ENCODE data around the gene ZC3H11A. TPM values are rescaled to one million over a fixed set of nuclear protein-coding genes. Genes with fewer than 3 reads are reported as not detected.

Gene ZC3H11A
- total RNA-seq, 1 experiment from 2014 or later = 75.2 TPM

DNA sequence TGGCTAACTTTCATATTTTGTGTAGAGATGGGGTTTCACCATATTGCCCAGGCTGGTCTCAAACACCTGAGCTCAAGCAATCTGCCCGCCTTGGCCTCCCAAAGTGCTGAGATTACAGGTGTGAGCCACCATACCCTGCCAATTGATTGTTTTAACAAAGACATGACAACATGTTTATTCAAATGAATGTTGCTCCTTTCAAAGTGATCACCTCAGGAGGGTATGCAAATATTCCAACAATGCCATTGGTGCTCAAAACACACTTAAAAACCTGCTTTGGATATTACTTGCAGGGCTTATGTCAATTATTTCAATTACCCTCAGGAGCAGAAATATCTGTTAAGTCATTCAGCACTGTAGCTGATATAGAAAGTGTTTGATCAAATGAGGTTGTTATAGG, 22.6 kb upstream of the ZC3H11A start (continued):
- TF ChIP-seq TEAD4 (CRISPR knock-in tag; IDR thresholded peaks at IDR 0.05) = no peak
- TF ChIP-seq, protein P1, sequence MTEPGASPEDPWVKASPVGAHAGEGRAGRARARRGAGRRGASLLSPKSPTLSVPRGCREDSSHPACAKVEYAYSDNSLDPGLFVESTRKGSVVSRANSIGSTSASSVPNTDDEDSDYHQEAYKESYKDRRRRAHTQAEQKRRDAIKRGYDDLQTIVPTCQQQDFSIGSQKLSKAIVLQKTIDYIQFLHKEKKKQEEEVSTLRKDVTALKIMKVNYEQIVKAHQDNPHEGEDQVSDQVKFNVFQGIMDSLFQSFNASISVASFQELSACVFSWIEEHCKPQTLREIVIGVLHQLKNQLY (CRISPR knock-in tag; IDR thresholded peaks at IDR 0.05) = no peak
- TF ChIP-seq FOXJ3 (CRISPR knock-in tag; IDR thresholded peaks at IDR 0.05; ENCODE audit: borderline replicate concordance) = no peak
- TF ChIP-seq MYBL2 (CRISPR knock-in tag; IDR thresholded peaks at IDR 0.05) = no peak
- TF ChIP-seq CREM (CRISPR knock-in tag; IDR thresholded peaks at IDR 0.05) = no peak

DNA sequence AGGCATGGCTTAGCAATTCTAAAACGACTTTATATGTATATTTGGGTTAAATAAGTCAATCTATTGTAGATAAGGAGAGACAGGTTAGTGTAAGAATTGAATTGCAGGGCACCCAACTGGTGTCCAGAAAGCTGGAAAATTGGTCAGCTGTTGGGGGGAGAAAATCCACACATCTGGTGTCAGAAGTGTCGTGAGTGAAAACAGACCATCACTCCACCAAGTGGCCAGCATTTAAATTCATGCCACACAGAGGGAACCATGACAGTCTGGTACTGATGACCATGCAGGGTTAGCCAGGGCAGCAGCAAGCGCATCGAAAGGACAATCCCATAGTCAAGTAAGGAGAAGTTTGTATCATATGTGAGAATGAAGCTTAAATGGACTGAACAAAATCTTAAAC, 18.8 kb upstream of the ZC3H11A start:
- POLR2A ChIA-PET = no interaction called here
- TF ChIP-seq, protein P2, sequence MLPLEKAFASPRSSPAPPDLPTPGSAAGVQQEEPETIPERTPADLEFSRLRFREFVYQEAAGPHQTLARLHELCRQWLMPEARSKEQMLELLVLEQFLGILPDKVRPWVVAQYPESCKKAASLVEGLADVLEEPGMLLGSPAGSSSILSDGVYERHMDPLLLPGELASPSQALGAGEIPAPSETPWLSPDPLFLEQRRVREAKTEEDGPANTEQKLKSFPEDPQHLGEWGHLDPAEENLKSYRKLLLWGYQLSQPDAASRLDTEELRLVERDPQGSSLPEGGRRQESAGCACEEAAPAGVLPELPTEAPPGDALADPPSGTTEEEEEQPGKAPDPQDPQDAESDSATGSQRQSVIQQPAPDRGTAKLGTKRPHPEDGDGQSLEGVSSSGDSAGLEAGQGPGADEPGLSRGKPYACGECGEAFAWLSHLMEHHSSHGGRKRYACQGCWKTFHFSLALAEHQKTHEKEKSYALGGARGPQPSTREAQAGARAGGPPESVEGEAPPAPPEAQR (CRISPR knock-in tag; IDR thresholded peaks at IDR 0.05) = no peak
- no peak for TF ChIP-seq ETV6 (CRISPR knock-in tag; IDR thresholded peaks at IDR 0.05)
- Mint-ChIP-seq H3K27ac (no peak overlapping the region), H3K4me1 (peaks cover 9% of the 10 kb centered on the region; the same call in 1 of the 2 replicates), H3K36me3 (no peaks in the 10 kb centered on the region), H3K9me3 (no peaks in the 10 kb centered on the region), H3K4me3 (no peak overlapping the region), H3K27me3 (ENCODE audit: low read depth) (no peaks in the 10 kb centered on the region; the same call in 1 of the 2 replicates)
- DNase-seq (ENCODE audit: low spot score) (no peak), ATAC-seq (no peak)
- CTCF ChIA-PET = no interaction called here

DNA sequence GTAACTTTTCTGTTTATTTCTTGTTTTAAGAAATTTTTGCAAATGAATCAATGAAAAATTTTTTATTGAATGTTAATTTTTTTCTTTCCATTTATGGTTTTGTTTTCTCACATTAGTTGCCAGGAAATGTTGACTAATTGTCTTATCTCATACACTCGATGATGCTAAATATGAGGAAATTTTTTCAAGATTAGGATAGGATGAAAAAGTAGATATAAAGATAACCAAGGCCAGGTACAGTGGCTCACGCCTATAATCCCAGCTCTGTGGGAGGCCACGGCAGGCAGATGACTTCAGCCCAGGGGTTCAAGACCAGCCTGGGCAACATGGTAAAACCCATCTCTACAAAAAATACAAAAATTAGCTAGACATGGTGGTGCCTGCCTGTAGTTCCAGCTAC, 17.8 kb upstream of the ZC3H11A start:
- POLR2A ChIA-PET = interaction anchor here (0.5 kb wide), 1 partner anchor 45 kb away, joined by 3 read pairs; no protein-coding TSS in a partner anchor
- CTCF ChIA-PET = no interaction called here

DNA sequence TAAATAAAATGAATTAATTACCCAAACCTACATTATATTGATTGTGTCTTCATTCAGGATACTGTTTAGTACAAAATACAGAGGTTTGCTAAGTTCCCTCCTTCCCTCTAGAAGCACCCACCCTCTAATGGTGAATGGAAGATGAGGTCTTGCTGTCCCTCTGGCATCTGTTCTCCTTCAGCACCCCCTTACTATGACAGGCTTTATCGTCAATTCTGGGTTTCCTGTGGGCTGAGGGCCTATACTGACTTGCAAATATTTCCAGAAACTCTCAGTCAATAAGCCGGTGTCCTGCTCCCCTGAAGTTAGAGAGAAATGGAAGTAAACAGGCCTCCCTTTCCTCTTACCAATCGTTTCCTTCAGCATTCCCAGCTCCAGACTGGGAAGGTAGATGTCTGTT, 17.3 kb upstream of the ZC3H11A start:
- ChIA-PET POLR2A (no interaction called here), CTCF (no interaction called here)
- Mint-ChIP-seq H3K27ac (no peak overlapping the region), H3K4me3 (no peak overlapping the region), H3K4me1 (no peaks in the 10 kb centered on the region), H3K27me3 (ENCODE audit: low read depth) (no peaks in the 10 kb centered on the region; the same call in 1 of the 2 replicates), H3K9me3 (no peaks in the 10 kb centered on the region), H3K36me3 (no peaks in the 10 kb centered on the region)
- DNase-seq (ENCODE audit: low spot score) (no peak), ATAC-seq (no peak)
- TF ChIP-seq, protein P3, sequence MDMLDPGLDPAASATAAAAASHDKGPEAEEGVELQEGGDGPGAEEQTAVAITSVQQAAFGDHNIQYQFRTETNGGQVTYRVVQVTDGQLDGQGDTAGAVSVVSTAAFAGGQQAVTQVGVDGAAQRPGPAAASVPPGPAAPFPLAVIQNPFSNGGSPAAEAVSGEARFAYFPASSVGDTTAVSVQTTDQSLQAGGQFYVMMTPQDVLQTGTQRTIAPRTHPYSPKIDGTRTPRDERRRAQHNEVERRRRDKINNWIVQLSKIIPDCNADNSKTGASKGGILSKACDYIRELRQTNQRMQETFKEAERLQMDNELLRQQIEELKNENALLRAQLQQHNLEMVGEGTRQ (CRISPR knock-in tag; IDR thresholded peaks at IDR 0.05) = no peak
- no peak for TF ChIP-seq IRF2 (CRISPR knock-in tag; IDR thresholded peaks at IDR 0.05; ENCODE audit: borderline replicate concordance, low read depth)
- TF ChIP-seq, protein P4, sequence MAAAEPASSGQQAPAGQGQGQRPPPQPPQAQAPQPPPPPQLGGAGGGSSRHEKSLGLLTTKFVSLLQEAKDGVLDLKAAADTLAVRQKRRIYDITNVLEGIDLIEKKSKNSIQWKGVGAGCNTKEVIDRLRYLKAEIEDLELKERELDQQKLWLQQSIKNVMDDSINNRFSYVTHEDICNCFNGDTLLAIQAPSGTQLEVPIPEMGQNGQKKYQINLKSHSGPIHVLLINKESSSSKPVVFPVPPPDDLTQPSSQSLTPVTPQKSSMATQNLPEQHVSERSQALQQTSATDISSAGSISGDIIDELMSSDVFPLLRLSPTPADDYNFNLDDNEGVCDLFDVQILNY (CRISPR knock-in tag; IDR thresholded peaks at IDR 0.05) = no peak
- TF ChIP-seq, protein P5, sequence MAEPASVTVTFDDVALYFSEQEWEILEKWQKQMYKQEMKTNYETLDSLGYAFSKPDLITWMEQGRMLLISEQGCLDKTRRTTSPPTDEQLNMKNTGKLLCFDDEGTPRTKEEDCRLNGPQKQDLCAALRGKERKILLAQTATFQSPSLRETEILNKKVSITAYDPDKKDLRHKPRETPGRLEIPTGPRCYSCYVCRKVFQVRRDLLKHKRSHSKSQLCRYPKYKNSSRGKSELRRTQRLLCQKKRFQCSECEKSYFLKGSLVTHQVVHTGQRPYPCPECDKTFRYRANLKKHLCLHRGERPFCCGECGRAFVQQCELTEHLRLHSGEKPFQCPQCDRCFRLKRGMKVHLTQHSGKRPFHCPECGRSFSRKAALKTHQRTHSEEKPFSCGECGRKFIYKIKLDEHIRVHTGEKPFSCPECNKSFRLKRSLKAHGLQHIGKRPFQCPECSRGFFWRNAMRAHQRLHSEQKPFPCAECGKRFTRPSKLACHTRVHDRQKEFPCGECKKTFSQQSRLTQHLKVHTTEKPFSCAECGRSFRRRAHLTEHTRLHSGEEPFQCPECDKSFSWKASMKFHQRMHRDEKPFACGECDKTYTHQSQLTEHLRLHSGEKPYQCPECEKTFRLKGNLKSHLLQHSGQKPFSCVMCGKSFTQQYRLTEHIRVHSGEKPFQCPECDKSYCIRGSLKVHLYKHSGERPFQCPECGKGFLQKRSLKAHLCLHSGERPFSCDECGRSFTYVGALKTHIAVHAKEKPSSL (CRISPR knock-in tag; conservative IDR thresholded peaks at IDR 0.05) = no peak
- TF ChIP-seq, protein P6, sequence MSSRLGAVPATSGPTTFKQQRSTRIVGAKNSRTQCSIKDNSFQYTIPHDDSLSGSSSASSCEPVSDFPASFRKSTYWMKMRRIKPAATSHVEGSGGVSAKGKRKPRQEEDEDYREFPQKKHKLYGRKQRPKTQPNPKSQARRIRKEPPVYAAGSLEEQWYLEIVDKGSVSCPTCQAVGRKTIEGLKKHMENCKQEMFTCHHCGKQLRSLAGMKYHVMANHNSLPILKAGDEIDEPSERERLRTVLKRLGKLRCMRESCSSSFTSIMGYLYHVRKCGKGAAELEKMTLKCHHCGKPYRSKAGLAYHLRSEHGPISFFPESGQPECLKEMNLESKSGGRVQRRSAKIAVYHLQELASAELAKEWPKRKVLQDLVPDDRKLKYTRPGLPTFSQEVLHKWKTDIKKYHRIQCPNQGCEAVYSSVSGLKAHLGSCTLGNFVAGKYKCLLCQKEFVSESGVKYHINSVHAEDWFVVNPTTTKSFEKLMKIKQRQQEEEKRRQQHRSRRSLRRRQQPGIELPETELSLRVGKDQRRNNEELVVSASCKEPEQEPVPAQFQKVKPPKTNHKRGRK (CRISPR knock-in tag; IDR thresholded peaks at IDR 0.05; ENCODE audit: borderline replicate concordance) = no peak
- TF ChIP-seq, protein P7, sequence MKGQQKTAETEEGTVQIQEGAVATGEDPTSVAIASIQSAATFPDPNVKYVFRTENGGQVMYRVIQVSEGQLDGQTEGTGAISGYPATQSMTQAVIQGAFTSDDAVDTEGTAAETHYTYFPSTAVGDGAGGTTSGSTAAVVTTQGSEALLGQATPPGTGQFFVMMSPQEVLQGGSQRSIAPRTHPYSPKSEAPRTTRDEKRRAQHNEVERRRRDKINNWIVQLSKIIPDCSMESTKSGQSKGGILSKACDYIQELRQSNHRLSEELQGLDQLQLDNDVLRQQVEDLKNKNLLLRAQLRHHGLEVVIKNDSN (CRISPR knock-in tag; IDR thresholded peaks at IDR 0.05) = no peak
- no peak for TF ChIP-seq ZNF396 (CRISPR knock-in tag; IDR thresholded peaks at IDR 0.05; ENCODE audit: borderline replicate concordance)

More for the DNA sequence above, 17.8 kb upstream of the ZC3H11A start:
- Mint-ChIP-seq H3K9me3 (no peaks in the 10 kb centered on the region), H3K27ac (no peak overlapping the region), H3K4me1 (peaks cover 4% of the 10 kb centered on the region; the same call in 1 of the 2 replicates), H3K27me3 (ENCODE audit: low read depth) (no peaks in the 10 kb centered on the region; the same call in 1 of the 2 replicates), H3K36me3 (no peaks in the 10 kb centered on the region), H3K4me3 (no peak overlapping the region)
- TF ChIP-seq EMX1 (CRISPR knock-in tag; IDR thresholded peaks at IDR 0.05) (no peak), SP1 (CRISPR knock-in tag; conservative IDR thresholded peaks at IDR 0.05) (no peak)
- TF ChIP-seq, protein P8, sequence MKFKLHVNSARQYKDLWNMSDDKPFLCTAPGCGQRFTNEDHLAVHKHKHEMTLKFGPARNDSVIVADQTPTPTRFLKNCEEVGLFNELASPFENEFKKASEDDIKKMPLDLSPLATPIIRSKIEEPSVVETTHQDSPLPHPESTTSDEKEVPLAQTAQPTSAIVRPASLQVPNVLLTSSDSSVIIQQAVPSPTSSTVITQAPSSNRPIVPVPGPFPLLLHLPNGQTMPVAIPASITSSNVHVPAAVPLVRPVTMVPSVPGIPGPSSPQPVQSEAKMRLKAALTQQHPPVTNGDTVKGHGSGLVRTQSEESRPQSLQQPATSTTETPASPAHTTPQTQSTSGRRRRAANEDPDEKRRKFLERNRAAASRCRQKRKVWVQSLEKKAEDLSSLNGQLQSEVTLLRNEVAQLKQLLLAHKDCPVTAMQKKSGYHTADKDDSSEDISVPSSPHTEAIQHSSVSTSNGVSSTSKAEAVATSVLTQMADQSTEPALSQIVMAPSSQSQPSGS (CRISPR knock-in tag; IDR thresholded peaks at IDR 0.05; ENCODE audit: borderline replicate concordance, low read depth) = no peak
- TF ChIP-seq, protein P9, sequence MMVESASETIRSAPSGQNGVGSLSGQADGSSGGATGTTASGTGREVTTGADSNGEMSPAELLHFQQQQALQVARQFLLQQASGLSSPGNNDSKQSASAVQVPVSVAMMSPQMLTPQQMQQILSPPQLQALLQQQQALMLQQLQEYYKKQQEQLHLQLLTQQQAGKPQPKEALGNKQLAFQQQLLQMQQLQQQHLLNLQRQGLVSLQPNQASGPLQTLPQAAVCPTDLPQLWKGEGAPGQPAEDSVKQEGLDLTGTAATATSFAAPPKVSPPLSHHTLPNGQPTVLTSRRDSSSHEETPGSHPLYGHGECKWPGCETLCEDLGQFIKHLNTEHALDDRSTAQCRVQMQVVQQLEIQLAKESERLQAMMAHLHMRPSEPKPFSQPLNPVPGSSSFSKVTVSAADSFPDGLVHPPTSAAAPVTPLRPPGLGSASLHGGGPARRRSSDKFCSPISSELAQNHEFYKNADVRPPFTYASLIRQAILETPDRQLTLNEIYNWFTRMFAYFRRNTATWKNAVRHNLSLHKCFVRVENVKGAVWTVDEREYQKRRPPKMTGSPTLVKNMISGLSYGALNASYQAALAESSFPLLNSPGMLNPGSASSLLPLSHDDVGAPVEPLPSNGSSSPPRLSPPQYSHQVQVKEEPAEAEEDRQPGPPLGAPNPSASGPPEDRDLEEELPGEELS (CRISPR knock-in tag; IDR thresholded peaks at IDR 0.05) = no peak
- DNase-seq (ENCODE audit: low spot score) (no peak), ATAC-seq (no peak)

Measured in WTC11 (cell line).